HG03097 (cell line): ENCODE results near the gene GOLGA6L10.
"Not testable (repeated sequence)": the region's sequence is repeated elsewhere in the genome, so short reads cannot be mapped to it uniquely, and the experiment has no call there.

Experiments used
- ATAC-seq: cut with Tn5 transposase; IDR thresholded peaks from one replicate; pipeline ENCODE4 v1.9.1; 2021; ENCODE audit not compliant: unreplicated experiment, low FRiP score

GOLGA6L10 gene

DNA sequence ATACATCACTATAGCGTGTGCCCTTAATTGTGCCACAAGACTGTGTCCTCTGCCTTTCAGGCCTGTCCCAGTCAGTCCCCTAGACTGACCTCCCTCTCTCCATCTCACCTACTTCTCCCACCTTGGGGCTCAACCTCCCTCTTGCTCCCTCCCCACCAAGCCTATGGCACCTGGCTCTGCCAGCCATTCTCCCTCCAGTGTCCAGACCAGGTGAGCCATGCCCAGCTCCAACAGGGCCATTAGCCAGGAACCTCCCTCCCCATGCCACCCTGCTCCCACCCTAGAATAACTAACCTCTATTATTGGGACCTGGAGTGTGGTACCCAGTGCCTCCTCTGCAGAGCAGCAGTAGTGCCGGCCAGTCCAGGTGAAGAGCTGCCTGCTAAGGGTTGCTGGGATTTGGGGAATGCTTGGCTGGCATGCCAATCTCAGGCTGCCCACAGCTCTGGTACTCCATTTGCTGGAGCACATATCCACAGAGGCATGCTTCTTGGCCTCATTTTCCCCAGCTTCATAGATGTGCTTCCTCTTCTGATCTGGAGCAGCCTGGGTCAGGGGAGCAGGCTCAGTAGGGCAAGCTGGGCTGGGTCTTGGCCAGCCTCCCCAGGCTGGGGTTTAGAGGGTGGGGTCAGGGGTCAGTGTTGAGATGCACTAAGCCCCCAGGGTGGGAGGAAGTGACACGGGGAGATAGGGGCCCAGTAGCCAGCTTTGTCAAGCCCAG is 47.8 kb downstream of the GOLGA6L10 start:
- no peak for ATAC-seq

DNA sequence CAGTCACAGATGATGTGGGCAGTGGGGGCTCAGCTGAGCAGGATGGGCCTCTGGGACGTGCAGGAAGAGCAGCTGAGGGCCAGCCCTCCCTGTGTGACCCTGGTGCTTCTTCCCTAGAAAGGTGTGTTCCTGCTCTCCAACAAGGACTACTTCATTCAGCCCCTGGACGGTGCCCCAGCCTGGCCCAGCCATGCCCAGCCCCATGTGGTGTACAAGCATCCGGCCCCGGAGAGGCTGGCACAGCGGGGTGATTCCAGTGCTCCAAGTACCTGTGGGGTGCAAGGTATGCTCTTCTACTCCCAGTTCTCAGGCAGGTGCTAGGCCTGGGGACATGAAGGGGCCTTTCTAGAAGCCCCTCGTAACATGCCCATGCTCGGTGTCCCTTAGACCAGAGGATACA is 48.4 kb downstream of the GOLGA6L10 start:
- ATAC-seq: no peak

DNA sequence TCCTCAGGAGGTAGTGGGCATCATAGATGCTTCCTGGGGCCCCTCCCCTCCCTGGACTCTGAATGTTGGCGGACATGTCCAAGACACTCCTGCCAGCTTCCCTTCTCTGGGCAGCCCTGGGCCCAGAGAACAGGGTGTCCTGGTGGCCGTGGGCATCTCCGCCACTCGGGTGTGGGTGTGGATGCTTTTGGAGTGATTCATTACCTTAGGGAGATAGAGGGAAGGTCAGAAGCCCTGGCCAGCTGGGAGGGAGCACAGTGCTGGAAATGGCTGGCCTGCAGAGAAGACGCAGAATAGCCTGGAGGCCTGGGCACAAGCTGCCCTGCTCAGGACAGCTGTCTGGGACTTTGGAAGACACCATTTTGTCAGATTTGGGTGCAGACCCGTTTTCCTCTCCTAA is 48.9 kb downstream of the GOLGA6L10 start:
- not testable (repeated sequence) for ATAC-seq

DNA sequence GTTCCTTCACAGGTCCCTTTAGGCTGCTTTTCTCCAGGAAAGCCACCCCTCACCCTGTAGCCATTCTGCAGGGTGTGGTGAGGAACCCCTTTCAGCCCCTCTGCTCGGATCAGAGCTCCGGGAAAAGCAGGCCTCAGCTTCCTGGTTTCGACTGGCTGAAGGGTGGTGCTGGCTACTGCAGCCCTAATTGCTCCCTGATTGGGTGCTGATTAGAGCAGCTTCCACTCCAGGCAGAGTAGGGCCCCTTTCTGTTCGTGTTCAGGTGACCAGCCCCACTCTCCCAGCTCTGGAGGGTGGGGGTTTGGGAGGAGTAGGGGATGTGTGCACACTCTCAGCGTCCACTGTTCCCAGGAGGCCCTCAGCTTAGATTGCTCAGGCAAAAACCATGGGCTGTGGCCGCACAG is 49.8 kb downstream of the GOLGA6L10 start:
- ATAC-seq: not testable (repeated sequence)

DNA sequence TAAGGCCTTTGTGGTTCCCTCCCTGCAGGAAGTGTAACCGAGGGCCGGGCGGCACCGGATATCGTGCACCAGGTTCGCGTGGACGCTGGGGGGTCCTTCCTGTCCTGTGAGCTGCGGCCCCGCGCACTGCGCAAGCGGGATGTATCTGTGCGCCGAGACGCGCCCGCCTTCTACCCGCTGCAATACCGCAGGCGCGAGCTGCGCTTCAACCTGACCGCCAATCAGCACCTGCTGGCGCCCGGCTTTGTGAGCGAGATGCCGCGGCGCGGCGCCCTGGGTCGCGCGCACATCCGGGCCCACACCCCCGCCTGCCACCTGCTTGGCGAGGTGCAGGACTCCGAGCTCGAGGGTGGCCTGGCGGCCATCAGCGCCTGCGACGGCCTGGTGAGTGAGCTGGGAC is 50.8 kb downstream of the GOLGA6L10 start:
- ATAC-seq: no peak

DNA sequence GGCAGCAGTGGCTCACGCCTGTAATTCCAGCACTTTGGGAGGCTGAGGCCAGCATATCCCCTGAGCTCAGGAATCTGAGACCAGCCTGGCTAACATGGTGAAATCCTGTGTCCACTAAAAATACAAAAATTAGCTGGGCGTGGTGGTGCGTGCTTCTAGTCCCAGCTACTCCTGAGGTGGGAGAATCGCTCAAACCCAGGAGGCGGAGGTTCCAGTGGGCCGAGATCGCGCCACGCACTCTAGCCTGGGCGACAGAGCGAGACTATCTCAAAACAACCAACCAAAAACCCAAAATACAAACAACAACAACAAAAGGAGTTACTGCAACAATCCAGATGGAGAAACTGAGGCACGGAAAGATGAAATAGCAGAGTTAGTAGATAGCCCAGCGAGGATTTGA is 51.2 kb downstream of the GOLGA6L10 start:
- no peak for ATAC-seq

DNA sequence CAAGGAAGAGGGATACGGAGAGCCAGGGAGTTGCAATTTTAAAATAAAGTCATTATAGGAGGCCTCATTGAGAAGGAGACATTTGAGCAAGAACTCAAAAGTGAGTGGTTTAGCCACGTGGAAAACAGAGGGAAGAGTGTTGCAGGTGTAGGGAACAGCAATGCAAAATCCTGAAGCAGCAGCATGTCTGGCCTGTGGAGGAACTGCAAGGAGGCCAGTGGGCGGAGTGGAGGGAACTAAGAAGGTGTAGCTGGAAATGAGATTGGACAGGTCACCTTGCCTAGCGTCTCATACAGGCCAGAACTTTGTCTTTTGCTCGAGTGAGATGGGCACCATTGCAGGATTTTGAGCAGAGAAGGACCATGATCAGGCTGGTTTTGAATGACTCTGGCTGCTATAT is 51.7 kb downstream of the GOLGA6L10 start:
- ATAC-seq: no peak

DNA sequence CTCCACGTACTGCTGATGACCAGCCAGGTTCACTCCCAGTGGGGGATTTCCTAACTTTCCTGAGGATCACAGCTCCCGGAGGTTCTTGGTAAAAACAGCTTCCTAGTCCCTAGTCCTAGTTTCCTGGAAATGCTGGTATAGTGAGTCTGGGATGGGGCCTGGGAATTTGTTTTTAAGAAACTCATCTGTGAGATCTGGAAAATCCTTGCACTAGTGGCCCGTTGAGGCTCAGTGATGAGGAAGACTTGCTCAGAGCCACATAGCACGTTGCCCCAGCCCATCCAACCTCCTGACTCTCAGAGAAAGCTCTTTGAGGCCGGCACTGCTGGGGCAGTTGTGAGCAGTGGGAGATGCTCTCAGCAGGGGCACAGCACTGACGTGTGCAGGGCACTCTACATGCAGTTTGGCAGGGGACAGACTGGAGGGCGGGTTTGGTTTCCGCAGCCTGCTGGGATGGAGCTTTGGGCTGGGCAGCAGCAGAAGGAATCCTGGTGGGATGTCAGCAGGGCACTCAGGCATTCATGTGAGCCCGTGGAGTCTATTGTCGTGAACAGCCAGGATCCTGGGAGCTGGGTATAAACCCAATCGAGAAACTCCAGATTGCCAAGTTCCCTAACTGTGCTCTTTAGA is 55.1 kb downstream of the GOLGA6L10 start:
- ATAC-seq: no peak

DNA sequence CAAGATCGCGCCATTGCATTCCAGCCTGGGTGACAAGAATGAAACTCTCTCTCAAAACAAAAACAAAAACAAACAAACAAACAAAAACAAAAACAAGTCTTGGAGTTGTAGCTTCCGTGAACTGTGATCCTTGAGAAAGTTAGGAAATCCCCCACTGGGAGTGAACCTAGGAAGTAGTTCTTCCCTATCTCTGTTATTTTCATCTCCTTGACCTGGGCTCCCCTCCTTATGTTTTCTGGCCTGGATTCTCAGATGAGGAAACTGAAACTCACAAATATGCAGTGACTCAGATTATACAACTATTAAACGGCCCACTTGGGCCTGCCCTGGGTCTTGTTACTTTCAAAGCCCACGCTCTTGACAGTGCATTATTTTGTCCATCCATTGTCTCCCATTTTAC is 57.0 kb downstream of the GOLGA6L10 start:
- ATAC-seq: no peak
